HG02798 (cell line): Measurements from ENCODE around the gene TOMT.

ENCODE experiments used
- ATAC-seq: cut with Tn5 transposase; IDR thresholded peaks from one replicate; pipeline ENCODE4 v1.9.1; 2021; ENCODE audit warnings: mild to moderate bottlenecking; ENCODE audit not compliant: unreplicated experiment, poor library complexity

Gene TOMT

GRCh38 chr11:72157131-72157530 is 51.4 kb downstream of the TOMT start:
- ATAC-seq, result no peak
